HCT116 (cell line): ENCODE measurements around the gene CLDN10. TPM values are rescaled to one million over a fixed set of nuclear protein-coding genes. Genes with fewer than 3 reads are reported as not detected.
"Not testable (repeated sequence)": the region's sequence is repeated elsewhere in the genome, so short reads cannot be mapped to it uniquely, and the experiment has no call there.

Experiments
- ATAC-seq: fragments of 200-7000 bp; cut with Tn5 transposase; 2 replicates; pipeline ENCODE4 v1.9.1; 2020; ENCODE audit warnings: mild to moderate bottlenecking, moderate library complexity
- BruUV-seq: library from RNA; stranded (reverse); fragments of 400-500 nt; replicated peaks from 2 replicates; lab custom pipeline; 2021; lab: Mats Ljungman, UMichigan
- CTCF ChIA-PET: fragments of 300-600 bp; sonication (Branson Sonifier 250); formaldehyde crosslinking; loops from one replicate; lab custom pipeline; 2021; ENCODE audit warnings: antibody characterized with exemption; lab: Charles Lee
- POLR2A ChIA-PET: fragments of 300-600, 350-600 bp; sonication (Branson Sonifier 250); formaldehyde crosslinking; loops from one replicate; lab custom pipeline; 2021; ENCODE audit warnings: antibody characterized with exemption; lab: Charles Lee
- RAD21 ChIA-PET, 2 experiments: fragments of 300-600 bp; sonication (Branson Sonifier 250); formaldehyde crosslinking; loops; one replicate each; lab custom pipeline; 2023; ENCODE audit warnings: low total read pairs in 2 of 2; ENCODE audit not compliant: uncharacterized antibody in 2 of 2, unreplicated experiment in 2 of 2, low non-redundant PET in 1 of 2; lab: Charles Lee
- DNase-seq: peaks from one replicate; pipeline ENCODE4 v3.0.0-alpha.2; 2010; ENCODE audit warnings: low read depth, low spot score
- H2AFZ ChIP-seq: fragments of 200-600 bp; shearing (Covaris generic), sonication (generic); 2 replicates; pipeline ENCODE4 v1.6.1; 2017; ENCODE audit warnings: low read depth, mixed run types, mixed read lengths, antibody characterized with exemption, low read length; ENCODE audit not compliant: poor library complexity, severe bottlenecking
- H3K27ac ChIP-seq: 2 replicates; pipeline ENCODE4 v1.5.1; 2012; ENCODE audit warnings: low read depth, low read length
- H3K27me3 ChIP-seq: fragments of 200-600 bp; sonication (generic); 2 replicates; pipeline ENCODE4 v1.6.1; 2016; ENCODE audit warnings: mixed run types, low read length, mixed read lengths; ENCODE audit not compliant: insufficient read depth
- H3K36me3 ChIP-seq, 2 experiments: fragments of 200-500 bp in 1 of 2; fragments of 200-600 bp in 1 of 2; sonication (Bioruptor generic) in 1 of 2; sonication (generic) in 1 of 2; 2 replicates each; pipeline versions ENCODE4 v1.5.1 to v1.6.1; 2014 to 2016; ENCODE audit warnings: low read length in 2 of 2, inconsistent platforms in 1 of 2, mixed read lengths in 1 of 2, mixed run types in 1 of 2; ENCODE audit not compliant: insufficient read depth in 2 of 2, control insufficient read depth in 1 of 2
- H3K4me1 ChIP-seq, 2 experiments: fragments of 200-600 bp in 1 of 2; sonication (generic) in 1 of 2; 2 replicates each; pipeline versions ENCODE4 v1.5.1 to v1.6.1; 2012 to 2017; ENCODE audit warnings: low read length in 2 of 2, inconsistent platforms in 1 of 2, mild to moderate bottlenecking in 1 of 2, mixed read lengths in 1 of 2, mixed run types in 1 of 2, moderate library complexity in 1 of 2; ENCODE audit not compliant: insufficient read depth in 2 of 2, control insufficient read depth in 1 of 2
- H3K4me2 ChIP-seq: fragments of 200-600 bp; sonication (generic); 2 replicates; pipeline ENCODE4 v1.6.1; 2017; ENCODE audit warnings: mixed run types, low read length, mixed read lengths
- H3K4me3 ChIP-seq, 2 experiments: fragments of 200-600 bp in 1 of 2; sonication (generic) in 1 of 2; replicated peaks in 1 of 2; 2 replicates each; pipeline ENCODE4 v1.5.1; 2011 to 2016; ENCODE audit warnings: low read length in 2 of 2, control low read depth in 1 of 2, low read depth in 1 of 2, mild to moderate bottlenecking in 1 of 2, mixed read lengths in 1 of 2, mixed run types in 1 of 2
- H3K79me2 ChIP-seq: fragments of 200-600 bp; sonication (generic); 2 replicates; pipeline ENCODE4 v1.6.1; 2017; ENCODE audit warnings: mild to moderate bottlenecking, mixed run types, low read length, moderate library complexity, mixed read lengths; ENCODE audit not compliant: insufficient read depth
- H3K9ac ChIP-seq: fragments of 200-600 bp; sonication (generic); 2 replicates; pipeline ENCODE4 v1.6.1; 2016; ENCODE audit warnings: low read length, mixed read lengths
- H3K9me2 ChIP-seq: fragments of 200-600 bp; sonication (generic), shearing (Covaris generic); 2 replicates; pipeline ENCODE4 v1.6.1; 2017; ENCODE audit warnings: mixed run types, mild to moderate bottlenecking, moderate library complexity; ENCODE audit not compliant: insufficient read depth
- H3K9me3 ChIP-seq, 2 experiments: fragments of 200-500 bp in 1 of 2; fragments of 200-600 bp in 1 of 2; sonication (Bioruptor generic) in 1 of 2; sonication (generic) in 1 of 2; 2 replicates each; pipeline ENCODE4 v1.6.1; 2014 to 2017; ENCODE audit warnings: low read length in 2 of 2, mixed read lengths in 2 of 2, inconsistent platforms in 1 of 2, low read depth in 1 of 2, mild to moderate bottlenecking in 1 of 2, mixed run types in 1 of 2, moderate library complexity in 1 of 2; ENCODE audit not compliant: control insufficient read depth in 1 of 2, insufficient read depth in 1 of 2
- H4K20me1 ChIP-seq: fragments of 200-600 bp; sonication (generic), shearing (Covaris generic); 2 replicates; pipeline ENCODE4 v1.6.1; 2017; ENCODE audit warnings: mixed run types, mild to moderate bottlenecking, moderate library complexity; ENCODE audit not compliant: insufficient read depth
- CBX3 ChIP-seq: IDR thresholded peaks from 2 replicates; pipeline ENCODE4 v1.6.1; 2012; ENCODE audit warnings: low read depth
- ELF1 ChIP-seq: IDR thresholded peaks from 2 replicates; pipeline ENCODE4 v1.6.1; 2012; ENCODE audit warnings: low read depth, borderline replicate concordance
- EZH2 ChIP-seq: fragments of 200-600 bp; sonication (generic); IDR thresholded peaks from 2 replicates; pipeline ENCODE4 v1.6.1; 2017; ENCODE audit warnings: antibody characterized with exemption, mixed run types
- JUND ChIP-seq: IDR thresholded peaks from 2 replicates; pipeline ENCODE4 v1.6.1; 2012
- RAD21 ChIP-seq: IDR thresholded peaks from 2 replicates; pipeline ENCODE4 v1.6.1; 2012; ENCODE audit warnings: low read depth, mild to moderate bottlenecking
- SP1 ChIP-seq: IDR thresholded peaks from 2 replicates; pipeline ENCODE4 v1.6.1; 2012; ENCODE audit warnings: low read depth
- TCF7L2 ChIP-seq: IDR thresholded peaks from 2 replicates; pipeline ENCODE4 v1.7.0; 2011; ENCODE audit warnings: borderline replicate concordance, inconsistent platforms; ENCODE audit not compliant: insufficient read depth, insufficient read length; ENCODE audit errors: extremely low read depth
- ZNF274 ChIP-seq: fragments of 200-500 bp; sonication (Bioruptor generic); IDR thresholded peaks from 2 replicates; pipeline ENCODE4 v1.6.1; 2014; ENCODE audit warnings: mild to moderate bottlenecking, low read depth, low read length, inconsistent platforms
- intact Hi-C: fragments of 100-400 bp; cut with micrococcal nuclease; formaldehyde crosslinking; loops from 2 replicates; pipeline ENCODE4 v1.10.0; 2022
- total RNA-seq: library from RNA; stranded (reverse); gene quantifications from one replicate; pipeline ENCODE4 v1.2.1, GENCODE V29; 2021; ENCODE audit not compliant: unreplicated experiment
- TF ChIP-seq, protein P1 (sequence below): IDR thresholded peaks from 2 replicates; pipeline ENCODE4 v1.6.1; 2012

The CLDN10 gene
- total RNA-seq, 1 experiment from 2014 or later = not detected

DNA sequence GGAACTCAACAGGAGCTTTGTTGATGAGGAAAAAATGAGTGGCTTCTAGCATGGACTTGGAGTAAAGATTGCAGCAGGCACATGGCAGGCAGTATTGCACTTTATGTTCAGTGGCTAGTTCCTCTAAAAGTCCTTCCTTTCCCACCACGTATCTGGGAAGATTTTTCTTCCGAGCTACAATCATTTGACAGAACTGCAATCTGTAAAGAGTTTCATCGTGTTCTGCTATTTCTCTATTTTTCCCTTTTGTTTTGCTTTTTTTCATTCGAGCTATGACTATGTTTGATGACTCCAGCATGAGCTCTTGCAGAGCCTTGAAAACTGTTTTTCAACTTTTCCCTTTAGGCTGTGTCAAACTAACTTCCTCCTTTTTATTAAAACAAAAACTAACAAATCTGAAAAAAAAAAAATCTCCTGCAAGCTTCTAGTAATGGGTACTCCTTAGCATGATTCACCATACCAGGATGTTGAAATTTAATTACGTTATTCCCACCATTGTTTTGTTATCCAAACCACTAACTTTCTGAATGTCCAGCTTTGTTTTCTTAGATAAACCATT is 12.3 kb downstream of the CLDN10 start:
- H4K20me1 ChIP-seq = no peaks in the 10 kb centered on the region
- BruUV-seq = no TSS peak
- H3K4me2 ChIP-seq = no peak overlapping the region
- no peak for TF ChIP-seq TCF7L2
- no peaks in the 10 kb centered on the region for H3K9me3 ChIP-seq
- H3K4me1 ChIP-seq = no peaks in the 10 kb centered on the region
- RAD21 ChIA-PET = interaction anchor here (1.0 to 1.5 kb wide), 2 partner anchors 71 to 160 kb away, joined by 4 to 5 read pairs; no protein-coding TSS in a partner anchor
- no peaks in the 10 kb centered on the region for H3K79me2 ChIP-seq
- intact Hi-C loops = no loop called here
- no peaks in the 10 kb centered on the region for H3K9me2 ChIP-seq
- POLR2A ChIA-PET = no interaction called here
- no peak overlapping the region for H3K4me3 ChIP-seq
- H3K9ac ChIP-seq = no peak overlapping the region
- CTCF ChIA-PET = interaction anchor here (1.2 to 2.3 kb wide), 7 partner anchors 9 to 375 kb away, joined by 3 to 16 read pairs (median 6); no protein-coding TSS in a partner anchor
- no peak overlapping the region for H3K27ac ChIP-seq
- ATAC-seq = no peak
- DNase-seq = no peak
- no peaks in the 10 kb centered on the region for H3K27me3 ChIP-seq
- H3K36me3 ChIP-seq = no peaks in the 10 kb centered on the region
- no peak overlapping the region for H2AFZ ChIP-seq

DNA sequence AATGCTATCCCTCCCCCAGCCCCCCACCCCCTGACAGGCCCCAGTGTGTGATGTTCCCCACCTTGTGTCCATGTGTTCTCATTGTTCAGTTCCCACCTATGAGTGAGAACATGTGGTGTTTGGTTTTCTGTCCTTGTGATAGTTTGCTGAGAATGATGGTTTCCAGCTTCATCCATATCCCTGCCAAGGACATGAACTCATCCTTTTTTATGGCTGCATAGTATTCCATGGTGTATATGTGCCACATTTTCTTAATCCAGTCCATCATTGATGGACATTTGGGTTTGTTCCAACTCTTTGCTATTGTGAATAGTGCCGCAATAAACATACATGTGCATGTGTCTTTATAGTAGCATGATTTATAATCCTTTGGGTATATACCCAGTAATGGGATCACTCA is 13.2 kb downstream of the CLDN10 start:
- DNase-seq, POLR2A ChIA-PET, H3K9me2 ChIP-seq, ATAC-seq, RAD21 ChIA-PET, H3K9me3 ChIP-seq, H3K36me3 ChIP-seq, H3K79me2 ChIP-seq, BruUV-seq, H3K27ac ChIP-seq, H3K27me3 ChIP-seq, intact Hi-C loops, H2AFZ ChIP-seq, H3K4me2 ChIP-seq, H3K9ac ChIP-seq, H3K4me3 ChIP-seq, CTCF ChIA-PET, H3K4me1 ChIP-seq, H4K20me1 ChIP-seq: not testable (repeated sequence)

DNA sequence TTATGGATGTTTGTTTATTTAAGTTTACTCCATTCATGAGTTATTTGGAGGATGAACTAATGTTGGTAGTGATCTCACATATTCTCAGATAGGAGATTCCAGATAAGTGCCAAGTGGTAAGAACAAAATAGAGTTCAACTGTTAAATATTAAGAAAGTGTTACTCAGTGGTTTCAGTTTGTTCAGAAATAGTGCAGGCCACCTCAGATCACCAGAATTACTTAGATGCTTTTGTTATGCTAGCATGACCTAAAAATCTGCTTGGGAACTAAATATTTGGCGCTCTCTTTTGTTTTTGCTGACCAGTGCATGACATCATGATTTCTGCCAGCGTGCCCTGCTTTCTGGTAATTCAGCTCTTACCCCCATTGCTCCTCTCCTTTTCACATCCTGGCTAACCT is 15.6 kb downstream of the CLDN10 start:
- H4K20me1 ChIP-seq = no peaks in the 10 kb centered on the region
- ChIA-PET POLR2A (no interaction called here), CTCF (no interaction called here), RAD21 (no interaction called here)
- no peaks in the 10 kb centered on the region for H3K4me1 ChIP-seq
- no peak overlapping the region for H3K4me3 ChIP-seq
- no peaks in the 10 kb centered on the region for H3K27me3 ChIP-seq
- ATAC-seq (no peak), DNase-seq (no peak)
- H2AFZ ChIP-seq = no peak overlapping the region
- no peak overlapping the region for H3K9ac ChIP-seq
- no peaks in the 10 kb centered on the region for H3K79me2 ChIP-seq
- no peaks in the 10 kb centered on the region for H3K9me2 ChIP-seq
- no TSS peak for BruUV-seq
- H3K27ac ChIP-seq = no peak overlapping the region
- no peaks in the 10 kb centered on the region for H3K9me3 ChIP-seq
- no peak overlapping the region for H3K4me2 ChIP-seq
- TF ChIP-seq, protein P1, sequence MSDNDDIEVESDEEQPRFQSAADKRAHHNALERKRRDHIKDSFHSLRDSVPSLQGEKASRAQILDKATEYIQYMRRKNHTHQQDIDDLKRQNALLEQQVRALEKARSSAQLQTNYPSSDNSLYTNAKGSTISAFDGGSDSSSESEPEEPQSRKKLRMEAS = no peak
- no peak for TF ChIP-seq SP1
- no peak for TF ChIP-seq TCF7L2
- no peak for TF ChIP-seq ZNF274
- TF ChIP-seq CBX3 = no peak
- no peak for TF ChIP-seq JUND
- TF ChIP-seq EZH2 = no peak
- TF ChIP-seq RAD21 = no peak
- no peak for TF ChIP-seq ELF1
- intact Hi-C loops = no loop called here
- H3K36me3 ChIP-seq = no peaks in the 10 kb centered on the region
